GM23338 (cell line): Measurements from ENCODE around the gene MEF2A.

ENCODE experiments used
- CREB1 ChIP-seq: fragments of 250-450 bp; sonication (Bioruptor Pico); IDR thresholded peaks from 2 replicates; pipeline ENCODE4 v1.5.0; 2020; ENCODE audit warnings: low read depth, mild to moderate bottlenecking, moderate library complexity
- EZH2 ChIP-seq: fragments of 200-600 bp; sonication (generic); IDR thresholded peaks from one replicate; pipeline ENCODE4 v1.8.0; 2017; ENCODE audit warnings: antibody characterized with exemption, mild to moderate bottlenecking, low read depth; ENCODE audit not compliant: unreplicated experiment
- EZH2phosphoT487 ChIP-seq: fragments of 200-600 bp; sonication (generic); IDR thresholded peaks from one replicate; pipeline ENCODE4 v1.8.1; 2018; ENCODE audit warnings: antibody characterized with exemption; ENCODE audit not compliant: unreplicated experiment
- JUNB ChIP-seq: IDR thresholded peaks from one replicate; pipeline ENCODE4 v1.6.1; 2016; ENCODE audit warnings: antibody characterized with exemption; ENCODE audit not compliant: unreplicated experiment
- POLR2AphosphoS5 ChIP-seq: IDR thresholded peaks from 2 replicates; pipeline ENCODE4 v1.6.1; 2016; ENCODE audit warnings: antibody characterized with exemption, low read depth
- STAT1 ChIP-seq: IDR thresholded peaks from one replicate; pipeline ENCODE4 v1.6.1; 2016; ENCODE audit warnings: antibody characterized with exemption; ENCODE audit not compliant: unreplicated experiment
- TF ChIP-seq, protein P1 (sequence below), 2 experiments: fragments of 200-600 bp in 1 of 2; sonication (generic) in 1 of 2; conservative IDR thresholded peaks; 2 replicates each; pipeline versions ENCODE4 v1.5.1 to v1.6.1; 2016 to 2017; ENCODE audit warnings: antibody characterized with exemption in 2 of 2, low read depth in 2 of 2, mild to moderate bottlenecking in 2 of 2, moderate library complexity in 1 of 2
- TF ChIP-seq, protein P2 (sequence below): IDR thresholded peaks from one replicate; pipeline ENCODE4 v1.6.1; 2018; ENCODE audit warnings: antibody characterized with exemption; ENCODE audit not compliant: unreplicated experiment

DNA sequence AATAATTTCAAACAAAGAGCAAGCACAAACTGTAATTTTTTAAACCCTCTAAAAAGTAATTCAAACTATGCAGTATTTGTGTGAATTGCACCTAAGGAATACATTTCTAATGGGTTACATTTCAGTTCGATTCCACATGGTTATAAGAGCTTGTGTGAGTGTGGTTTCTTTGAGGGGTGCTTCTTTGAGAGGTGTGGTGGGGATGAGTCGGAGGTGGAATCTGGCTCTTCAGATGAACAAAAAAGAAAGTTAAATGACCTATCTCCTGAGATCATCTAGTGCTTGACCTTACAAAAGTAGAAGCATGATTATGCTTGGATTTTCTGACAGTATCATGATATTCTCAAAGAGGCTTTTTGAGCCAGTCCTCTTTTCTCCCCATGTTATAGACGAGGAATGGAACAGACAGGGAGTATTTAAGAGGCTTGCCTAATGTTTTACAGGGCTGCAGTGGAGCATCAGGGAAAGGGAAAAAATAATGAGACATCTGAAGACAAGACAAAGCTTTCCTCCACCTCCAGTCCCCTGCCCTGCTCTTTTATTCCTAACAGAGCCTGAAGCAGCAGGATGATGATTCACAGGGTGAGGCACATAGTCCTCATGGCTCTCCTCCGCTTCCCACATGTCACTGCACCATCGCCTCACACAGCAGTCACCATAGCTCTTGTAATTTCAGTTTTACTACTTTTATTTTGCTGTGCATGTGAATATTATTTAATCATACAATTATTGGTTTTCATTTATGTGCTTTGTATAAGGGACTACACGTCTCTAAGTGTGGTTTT, 85.4 kb downstream of the MEF2A start:
- TF ChIP-seq, protein P1, sequence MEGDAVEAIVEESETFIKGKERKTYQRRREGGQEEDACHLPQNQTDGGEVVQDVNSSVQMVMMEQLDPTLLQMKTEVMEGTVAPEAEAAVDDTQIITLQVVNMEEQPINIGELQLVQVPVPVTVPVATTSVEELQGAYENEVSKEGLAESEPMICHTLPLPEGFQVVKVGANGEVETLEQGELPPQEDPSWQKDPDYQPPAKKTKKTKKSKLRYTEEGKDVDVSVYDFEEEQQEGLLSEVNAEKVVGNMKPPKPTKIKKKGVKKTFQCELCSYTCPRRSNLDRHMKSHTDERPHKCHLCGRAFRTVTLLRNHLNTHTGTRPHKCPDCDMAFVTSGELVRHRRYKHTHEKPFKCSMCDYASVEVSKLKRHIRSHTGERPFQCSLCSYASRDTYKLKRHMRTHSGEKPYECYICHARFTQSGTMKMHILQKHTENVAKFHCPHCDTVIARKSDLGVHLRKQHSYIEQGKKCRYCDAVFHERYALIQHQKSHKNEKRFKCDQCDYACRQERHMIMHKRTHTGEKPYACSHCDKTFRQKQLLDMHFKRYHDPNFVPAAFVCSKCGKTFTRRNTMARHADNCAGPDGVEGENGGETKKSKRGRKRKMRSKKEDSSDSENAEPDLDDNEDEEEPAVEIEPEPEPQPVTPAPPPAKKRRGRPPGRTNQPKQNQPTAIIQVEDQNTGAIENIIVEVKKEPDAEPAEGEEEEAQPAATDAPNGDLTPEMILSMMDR (conservative IDR thresholded peaks at IDR 0.05; ENCODE audit: low read depth in 2 of 2) = no peak
- TF ChIP-seq, protein P2, sequence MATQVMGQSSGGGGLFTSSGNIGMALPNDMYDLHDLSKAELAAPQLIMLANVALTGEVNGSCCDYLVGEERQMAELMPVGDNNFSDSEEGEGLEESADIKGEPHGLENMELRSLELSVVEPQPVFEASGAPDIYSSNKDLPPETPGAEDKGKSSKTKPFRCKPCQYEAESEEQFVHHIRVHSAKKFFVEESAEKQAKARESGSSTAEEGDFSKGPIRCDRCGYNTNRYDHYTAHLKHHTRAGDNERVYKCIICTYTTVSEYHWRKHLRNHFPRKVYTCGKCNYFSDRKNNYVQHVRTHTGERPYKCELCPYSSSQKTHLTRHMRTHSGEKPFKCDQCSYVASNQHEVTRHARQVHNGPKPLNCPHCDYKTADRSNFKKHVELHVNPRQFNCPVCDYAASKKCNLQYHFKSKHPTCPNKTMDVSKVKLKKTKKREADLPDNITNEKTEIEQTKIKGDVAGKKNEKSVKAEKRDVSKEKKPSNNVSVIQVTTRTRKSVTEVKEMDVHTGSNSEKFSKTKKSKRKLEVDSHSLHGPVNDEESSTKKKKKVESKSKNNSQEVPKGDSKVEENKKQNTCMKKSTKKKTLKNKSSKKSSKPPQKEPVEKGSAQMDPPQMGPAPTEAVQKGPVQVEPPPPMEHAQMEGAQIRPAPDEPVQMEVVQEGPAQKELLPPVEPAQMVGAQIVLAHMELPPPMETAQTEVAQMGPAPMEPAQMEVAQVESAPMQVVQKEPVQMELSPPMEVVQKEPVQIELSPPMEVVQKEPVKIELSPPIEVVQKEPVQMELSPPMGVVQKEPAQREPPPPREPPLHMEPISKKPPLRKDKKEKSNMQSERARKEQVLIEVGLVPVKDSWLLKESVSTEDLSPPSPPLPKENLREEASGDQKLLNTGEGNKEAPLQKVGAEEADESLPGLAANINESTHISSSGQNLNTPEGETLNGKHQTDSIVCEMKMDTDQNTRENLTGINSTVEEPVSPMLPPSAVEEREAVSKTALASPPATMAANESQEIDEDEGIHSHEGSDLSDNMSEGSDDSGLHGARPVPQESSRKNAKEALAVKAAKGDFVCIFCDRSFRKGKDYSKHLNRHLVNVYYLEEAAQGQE = no peak
- TF ChIP-seq EZH2phosphoT487 (no peak), STAT1 (no peak), CREB1 (no peak), POLR2AphosphoS5 (no peak), JUNB (no peak), EZH2 (no peak)
